HepG2 (cell line): Measurements from ENCODE around the gene CNNM4. TPM values are rescaled to one million over a fixed set of nuclear protein-coding genes. Genes with fewer than 3 reads are reported as not detected.

Source experiments
- BHLHE40 ChIP-seq: IDR thresholded peaks from 2 replicates; pipeline ENCODE4 v1.6.1; 2011; ENCODE audit warnings: low read length, improper control_type of control experiment
- FOXJ3 ChIP-seq: sonication (generic); formaldehyde crosslinking; IDR thresholded peaks from 2 replicates; pipeline ENCODE4 v1.4.0; 2020; ENCODE audit warnings: missing genetic modification reagents, mild to moderate bottlenecking, borderline replicate concordance
- FOXP1 ChIP-seq, 2 experiments: fragments of 450-650 bp in 1 of 2; IDR thresholded peaks; 2 replicates each; pipeline ENCODE4 v1.6.1; 2017 to 2018; ENCODE audit warnings: antibody characterized with exemption in 1 of 2
- KDM1A ChIP-seq: IDR thresholded peaks from 2 replicates; pipeline ENCODE4 v1.6.1; 2016; ENCODE audit warnings: missing compliant biosample characterization
- KDM4B ChIP-seq: sonication (generic); formaldehyde crosslinking; IDR thresholded peaks from 2 replicates; pipeline ENCODE4 v1.4.0; 2020; ENCODE audit warnings: missing genetic modification reagents
- NFE2L2 ChIP-seq: fragments of 150-350 bp; IDR thresholded peaks from 2 replicates; pipeline ENCODE4 v1.6.1; 2014; ENCODE audit warnings: low read length
- NFIC ChIP-seq: IDR thresholded peaks from 2 replicates; pipeline ENCODE4 v1.6.1; 2012; ENCODE audit warnings: mild to moderate bottlenecking, low read length, inconsistent platforms
- SNAI1 ChIP-seq: sonication (generic); formaldehyde crosslinking; IDR thresholded peaks from 2 replicates; pipeline ENCODE4 v1.5.0; 2020; ENCODE audit warnings: mild to moderate bottlenecking, missing genetic modification reagents, borderline replicate concordance
- SP140L ChIP-seq: sonication (generic); formaldehyde crosslinking; IDR thresholded peaks from 2 replicates; pipeline ENCODE4 v1.4.0; 2020; ENCODE audit warnings: missing genetic modification reagents, borderline replicate concordance
- ZNF101 ChIP-seq: sonication (generic); formaldehyde crosslinking; IDR thresholded peaks from 2 replicates; pipeline ENCODE4 v1.4.0; 2020; ENCODE audit warnings: mild to moderate bottlenecking, low read depth, missing genetic modification reagents, borderline replicate concordance
- ZNF274 ChIP-seq: sonication (generic); formaldehyde crosslinking; IDR thresholded peaks from 2 replicates; pipeline ENCODE4 v1.5.1; 2020; ENCODE audit warnings: mild to moderate bottlenecking, missing genetic modification reagents
- ZNF33A ChIP-seq: sonication (generic); formaldehyde crosslinking; IDR thresholded peaks from 2 replicates; pipeline ENCODE4 v1.5.1; 2020; ENCODE audit warnings: missing genetic modification reagents, mild to moderate bottlenecking, moderate library complexity, borderline replicate concordance
- ZNF552 ChIP-seq: sonication (generic); formaldehyde crosslinking; IDR thresholded peaks from 2 replicates; pipeline ENCODE4 v1.9.0; 2022; ENCODE audit warnings: missing genetic modification reagents, mild to moderate bottlenecking, borderline replicate concordance
- ZNF570 ChIP-seq: sonication (generic); formaldehyde crosslinking; IDR thresholded peaks from 2 replicates; pipeline ENCODE4 v1.4.0; 2020; ENCODE audit warnings: mild to moderate bottlenecking, missing genetic modification reagents, borderline replicate concordance
- ZNF839 ChIP-seq: sonication (generic); formaldehyde crosslinking; IDR thresholded peaks from 2 replicates; pipeline ENCODE4 v1.4.0; 2020; ENCODE audit warnings: missing genetic modification reagents, mild to moderate bottlenecking, borderline replicate concordance
- polyA plus RNA-seq, 8 experiments: library from polyadenylated mRNA; depleted of rRNA in 3 of 8; stranded (reverse) in 7 of 8; unstranded in 1 of 8; fragments of >200 nt; fragmentation: Illumina TruSeq in 4 of 8; extraction: Trizol in 4 of 8; gene quantifications; 2 replicates each; pipeline versions ENCODE4 v1.2.1 to v1.2.3, GENCODE V29; 2011 to 2016; ENCODE audit warnings: low read depth in 4 of 8, missing spikeins in 1 of 8, mixed read lengths in 1 of 8; ENCODE audit not compliant: insufficient read depth in 1 of 8
- total RNA-seq, 5 experiments: library from RNA; depleted of rRNA; stranded (reverse); fragments of >200 nt; fragmentation: Illumina TruSeq; extraction: Trizol; gene quantifications; 2 replicates each; pipeline ENCODE4 v1.2.3, GENCODE V29; 2016; ENCODE audit warnings: low read depth in 1 of 5
- TF ChIP-seq, protein P1 (sequence below): IDR thresholded peaks from 2 replicates; pipeline ENCODE4 v1.6.1; 2012; ENCODE audit warnings: low read depth, low read length, improper control_type of control experiment
- TF ChIP-seq, protein P2 (sequence below): sonication (generic); formaldehyde crosslinking; IDR thresholded peaks from 2 replicates; pipeline ENCODE4 v1.8.0; 2022; ENCODE audit warnings: missing genetic modification reagents, mild to moderate bottlenecking, inconsistent platforms, borderline replicate concordance
- TF ChIP-seq, protein P3 (sequence below), 2 experiments: fragments of 450-650 bp in 1 of 2; sonication (generic) in 1 of 2; formaldehyde crosslinking; IDR thresholded peaks; 2 replicates each; pipeline versions ENCODE4 v1.5.0 to v1.8.0; 2020 to 2022; ENCODE audit warnings: mild to moderate bottlenecking in 1 of 2, missing genetic modification reagents in 1 of 2
- TF ChIP-seq, protein P4 (sequence below): sonication (generic); formaldehyde crosslinking; IDR thresholded peaks from 2 replicates; pipeline ENCODE4 v1.4.0; 2020; ENCODE audit warnings: missing genetic modification reagents, borderline replicate concordance
- TF ChIP-seq, protein P5 (sequence below): IDR thresholded peaks from 2 replicates; pipeline ENCODE4 v1.6.1; 2016; ENCODE audit warnings: missing compliant biosample characterization, missing genetic modification reagents, borderline replicate concordance
- TF ChIP-seq, protein P6 (sequence below): sonication (generic); formaldehyde crosslinking; IDR thresholded peaks from 2 replicates; pipeline ENCODE4 v1.8.0; 2022; ENCODE audit warnings: mild to moderate bottlenecking, missing genetic modification reagents, moderate library complexity

Gene CNNM4
- total and polyA plus RNA-seq, 2 of the 13 experiments (the other 11 are each of a cell fraction or from before 2014, with no cell fraction given) = 5.9 to 8.4 TPM

DNA sequence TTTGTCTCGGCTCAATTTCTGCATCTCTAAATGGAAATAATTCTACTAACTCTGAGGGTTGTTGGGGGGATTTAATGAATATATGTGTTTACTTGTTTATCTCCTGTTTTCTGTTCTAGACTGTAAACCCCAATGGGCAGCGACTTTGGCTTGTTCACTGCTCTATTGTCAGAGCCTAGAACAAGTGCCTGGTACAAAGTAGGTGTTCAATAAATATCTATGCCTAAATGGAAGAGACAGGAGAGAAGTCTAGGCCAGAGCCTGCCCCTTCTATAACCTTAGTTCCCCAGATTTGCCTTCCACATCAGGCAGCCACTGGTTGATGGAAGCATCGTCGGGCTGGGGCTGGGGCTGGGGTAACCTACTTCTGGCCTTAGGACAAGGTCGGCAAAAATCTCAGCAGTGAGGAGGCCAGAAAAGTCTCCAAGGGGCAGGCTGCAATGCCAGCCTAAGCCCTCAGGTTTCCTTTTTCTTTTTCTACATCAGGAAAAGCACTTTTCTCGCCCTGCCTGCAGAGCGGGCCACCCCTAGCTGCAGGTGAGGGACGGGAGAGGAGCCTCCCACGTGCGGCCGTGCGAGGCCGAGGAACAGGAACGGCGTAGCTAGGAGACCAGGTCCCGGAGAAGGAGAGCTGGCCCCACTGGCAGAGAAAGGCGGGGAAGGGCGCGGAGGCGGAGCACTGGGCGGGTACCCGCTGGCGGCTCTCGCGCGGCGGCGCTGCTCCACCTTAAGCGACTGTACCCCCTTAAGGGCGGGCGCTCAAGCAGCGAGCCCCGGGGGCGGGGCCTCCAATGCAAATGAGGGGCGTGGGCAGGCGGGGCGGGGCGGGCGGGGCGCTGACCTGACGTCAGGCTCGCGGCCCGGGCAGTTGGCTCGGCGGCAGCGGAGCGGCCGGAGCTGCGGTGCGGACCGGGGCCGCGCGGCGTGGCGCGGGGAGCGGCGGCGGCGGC, at the start of gene CNNM4 (continued):
- TF ChIP-seq, protein P1, sequence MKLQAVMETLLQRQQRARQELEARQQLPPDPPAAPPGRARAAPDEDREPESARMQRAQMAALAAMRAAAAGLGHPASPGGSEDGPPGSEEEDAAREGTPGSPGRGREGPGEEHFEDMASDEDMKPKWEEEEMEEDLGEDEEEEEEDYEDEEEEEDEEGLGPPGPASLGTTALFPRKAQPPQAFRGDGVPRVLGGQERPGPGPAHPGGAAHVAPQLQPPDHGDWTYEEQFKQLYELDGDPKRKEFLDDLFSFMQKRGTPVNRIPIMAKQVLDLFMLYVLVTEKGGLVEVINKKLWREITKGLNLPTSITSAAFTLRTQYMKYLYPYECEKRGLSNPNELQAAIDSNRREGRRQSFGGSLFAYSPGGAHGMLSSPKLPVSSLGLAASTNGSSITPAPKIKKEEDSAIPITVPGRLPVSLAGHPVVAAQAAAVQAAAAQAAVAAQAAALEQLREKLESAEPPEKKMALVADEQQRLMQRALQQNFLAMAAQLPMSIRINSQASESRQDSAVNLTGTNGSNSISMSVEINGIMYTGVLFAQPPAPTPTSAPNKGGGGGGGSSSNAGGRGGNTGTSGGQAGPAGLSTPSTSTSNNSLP = no peak
- TF ChIP-seq NFE2L2 = no peak
- TF ChIP-seq, protein P2, sequence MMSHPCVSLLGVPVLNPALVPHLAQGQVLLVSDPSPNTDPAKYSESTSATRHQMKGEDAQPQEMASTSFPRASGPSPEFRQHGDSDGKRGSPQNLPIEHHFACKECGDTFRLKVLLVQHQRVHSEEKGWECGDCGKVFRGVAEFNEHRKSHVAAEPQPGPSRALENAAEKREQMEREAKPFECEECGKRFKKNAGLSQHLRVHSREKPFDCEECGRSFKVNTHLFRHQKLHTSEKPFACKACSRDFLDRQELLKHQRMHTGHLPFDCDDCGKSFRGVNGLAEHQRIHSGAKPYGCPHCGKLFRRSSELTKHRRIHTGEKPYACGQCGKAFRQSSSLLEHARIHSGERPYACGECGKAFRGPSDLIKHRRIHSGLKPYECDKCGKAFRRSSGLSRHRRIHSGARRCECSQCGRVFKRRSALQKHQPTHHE (CRISPR knock-in tag) = 0 out of 2 replicates have a peak, but pooled peaks have one; percentile 49
- TF ChIP-seq, protein P3, sequence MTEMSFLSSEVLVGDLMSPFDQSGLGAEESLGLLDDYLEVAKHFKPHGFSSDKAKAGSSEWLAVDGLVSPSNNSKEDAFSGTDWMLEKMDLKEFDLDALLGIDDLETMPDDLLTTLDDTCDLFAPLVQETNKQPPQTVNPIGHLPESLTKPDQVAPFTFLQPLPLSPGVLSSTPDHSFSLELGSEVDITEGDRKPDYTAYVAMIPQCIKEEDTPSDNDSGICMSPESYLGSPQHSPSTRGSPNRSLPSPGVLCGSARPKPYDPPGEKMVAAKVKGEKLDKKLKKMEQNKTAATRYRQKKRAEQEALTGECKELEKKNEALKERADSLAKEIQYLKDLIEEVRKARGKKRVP (CRISPR knock-in tag; IDR thresholded peaks at IDR 0.05) = no peak
- TF ChIP-seq, protein P4, sequence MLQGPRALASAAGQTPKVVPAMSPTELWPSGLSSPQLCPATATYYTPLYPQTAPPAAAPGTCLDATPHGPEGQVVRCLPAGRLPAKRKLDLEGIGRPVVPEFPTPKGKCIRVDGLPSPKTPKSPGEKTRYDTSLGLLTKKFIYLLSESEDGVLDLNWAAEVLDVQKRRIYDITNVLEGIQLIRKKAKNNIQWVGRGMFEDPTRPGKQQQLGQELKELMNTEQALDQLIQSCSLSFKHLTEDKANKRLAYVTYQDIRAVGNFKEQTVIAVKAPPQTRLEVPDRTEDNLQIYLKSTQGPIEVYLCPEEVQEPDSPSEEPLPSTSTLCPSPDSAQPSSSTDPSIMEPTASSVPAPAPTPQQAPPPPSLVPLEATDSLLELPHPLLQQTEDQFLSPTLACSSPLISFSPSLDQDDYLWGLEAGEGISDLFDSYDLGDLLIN (CRISPR knock-in tag) = no peak
- TF ChIP-seq KDM4B = 0 out of 2 replicates have a peak, but pooled peaks have one; percentile 41
- TF ChIP-seq FOXJ3 (CRISPR knock-in tag) = no peak
- TF ChIP-seq, protein P5, sequence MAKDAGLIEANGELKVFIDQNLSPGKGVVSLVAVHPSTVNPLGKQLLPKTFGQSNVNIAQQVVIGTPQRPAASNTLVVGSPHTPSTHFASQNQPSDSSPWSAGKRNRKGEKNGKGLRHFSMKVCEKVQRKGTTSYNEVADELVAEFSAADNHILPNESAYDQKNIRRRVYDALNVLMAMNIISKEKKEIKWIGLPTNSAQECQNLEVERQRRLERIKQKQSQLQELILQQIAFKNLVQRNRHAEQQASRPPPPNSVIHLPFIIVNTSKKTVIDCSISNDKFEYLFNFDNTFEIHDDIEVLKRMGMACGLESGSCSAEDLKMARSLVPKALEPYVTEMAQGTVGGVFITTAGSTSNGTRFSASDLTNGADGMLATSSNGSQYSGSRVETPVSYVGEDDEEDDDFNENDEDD = peak; percentile 88
- TF ChIP-seq ZNF33A = no peak
- no peak for TF ChIP-seq NFIC
- no peak for TF ChIP-seq SP140L
- no peak for TF ChIP-seq SNAI1 (CRISPR knock-in tag)
- TF ChIP-seq BHLHE40 = no peak; the same call in 1 of the 2 replicates
- TF ChIP-seq ZNF552 (CRISPR knock-in tag) = no peak
- TF ChIP-seq, protein P6, sequence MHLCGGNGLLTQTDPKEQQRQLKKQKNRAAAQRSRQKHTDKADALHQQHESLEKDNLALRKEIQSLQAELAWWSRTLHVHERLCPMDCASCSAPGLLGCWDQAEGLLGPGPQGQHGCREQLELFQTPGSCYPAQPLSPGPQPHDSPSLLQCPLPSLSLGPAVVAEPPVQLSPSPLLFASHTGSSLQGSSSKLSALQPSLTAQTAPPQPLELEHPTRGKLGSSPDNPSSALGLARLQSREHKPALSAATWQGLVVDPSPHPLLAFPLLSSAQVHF (CRISPR knock-in tag) = no peak
- peak; percentile 57; the same call in 1 of the 2 replicates for TF ChIP-seq ZNF839 (CRISPR knock-in tag)
- peak; percentile 17; the same call in 1 of the 2 replicates for TF ChIP-seq ZNF274
- TF ChIP-seq ZNF570 = no peak
- no peak for TF ChIP-seq KDM1A (CRISPR knock-in tag)
- no peak for TF ChIP-seq FOXP1 (IDR thresholded peaks at IDR 0.05)
- TF ChIP-seq FOXP1 (CRISPR knock-in tag; IDR thresholded peaks at IDR 0.05) = 0 out of 2 replicates have a peak, but pooled peaks have one; percentile 14
- no peak for TF ChIP-seq ZNF101 (CRISPR knock-in tag)
